Stimulated activated naive CD8-positive, alpha-beta T cell treated with anti-CD3 and anti-CD28 coated beads, Interleukin-15, amount 100 ng/mL, for 72 hours (primary cell): ENCODE data around the gene CEP350.

Experiments
- ATAC-seq: fragments of 150-1000 bp; cut with Tn5 transposase; 2 replicates; pipeline ENCODE4 v1.10.0; 2021; ENCODE audit warnings: mild to moderate bottlenecking, moderate library complexity
- DNase-seq, 2 donors: peaks; one replicate each; pipeline ENCODE4 v3.0.0; 2021 to 2022
- H3K27ac Mint-ChIP-seq, 2 donors: one replicate each; pipeline ENCODE4 v1.8.0; 2022; ENCODE audit warnings: mild to moderate bottlenecking in 2 of 2, mixed read lengths in 2 of 2, moderate library complexity in 2 of 2
- H3K27me3 Mint-ChIP-seq: one replicate; pipeline ENCODE4 v1.8.0; 2022; ENCODE audit warnings: mixed read lengths
- H3K4me1 Mint-ChIP-seq: one replicate; pipeline ENCODE4 v1.8.0; 2022; ENCODE audit warnings: mild to moderate bottlenecking, mixed read lengths
- H3K4me3 Mint-ChIP-seq, 2 donors: one replicate each; pipeline ENCODE4 v1.8.0; 2022; ENCODE audit warnings: mild to moderate bottlenecking in 2 of 2, mixed read lengths in 2 of 2, moderate library complexity in 1 of 2
- H3K9me3 Mint-ChIP-seq, 2 donors: one replicate each; pipeline ENCODE4 v1.8.0; 2022; ENCODE audit warnings: mixed read lengths in 2 of 2

CEP350 gene

GRCh38 chr1:180157576-180158057 lies 203.0 kb downstream of the CEP350 start:
- Mint-ChIP-seq H3K27ac (no peak overlapping the region), H3K9me3 (no peaks in the 10 kb centered on the region), H3K4me3 (no peak overlapping the region), H3K4me1 (peaks cover 56% of the 10 kb centered on the region), H3K27me3 (no peaks in the 10 kb centered on the region)
- no peak for DNase-seq
- no peak for ATAC-seq

DNA sequence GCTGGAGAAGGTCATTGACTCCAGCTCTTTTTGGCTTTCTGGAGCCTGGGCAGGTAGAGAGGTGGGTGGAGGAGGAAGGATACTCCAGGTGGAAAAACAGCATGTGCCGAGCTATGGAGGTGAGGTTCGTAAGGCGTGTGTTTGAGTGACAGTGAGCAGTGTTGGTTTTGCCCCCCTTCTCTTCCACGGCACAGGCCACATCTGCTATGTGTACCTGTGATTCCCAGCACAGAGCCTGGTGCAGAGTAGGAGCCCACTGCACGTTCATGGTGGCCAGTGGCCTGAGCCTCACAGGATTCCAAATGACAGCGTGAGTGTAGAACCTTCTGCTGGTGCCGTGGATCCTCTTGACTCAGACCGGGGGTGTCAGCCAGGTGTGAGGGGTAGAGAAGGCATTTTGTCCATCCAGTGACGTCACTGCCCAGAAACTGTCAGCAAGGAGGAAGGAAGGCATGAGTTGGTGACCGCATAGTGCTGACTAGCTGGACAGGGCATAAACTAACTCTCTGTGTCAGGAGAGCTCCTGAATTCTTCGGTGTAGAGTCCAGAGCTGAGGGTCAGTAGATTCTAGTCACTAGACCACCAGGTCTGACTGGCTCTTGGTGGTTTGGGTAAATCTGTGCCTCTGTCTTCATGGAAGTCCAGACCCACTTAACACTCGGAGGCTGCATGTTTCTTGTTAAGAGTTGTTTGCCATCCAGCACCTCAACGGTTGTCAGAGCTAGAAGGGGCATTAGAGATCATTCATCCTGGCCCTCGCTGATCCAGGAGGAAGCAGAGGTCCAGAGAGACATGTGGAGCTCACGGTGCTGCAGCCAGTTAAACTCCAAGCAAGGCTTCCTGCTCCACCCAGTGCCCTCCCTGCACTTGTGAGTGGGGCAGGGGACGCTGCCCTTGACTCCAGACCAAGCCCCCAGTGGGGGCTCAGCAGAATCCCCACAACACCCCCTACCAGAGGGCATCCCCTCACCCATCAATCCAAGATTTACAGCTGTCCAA lies 203.8 kb downstream of the CEP350 start:
- DNase-seq (no peak), ATAC-seq (no peak)
- H3K4me1 Mint-ChIP-seq: peaks cover 49% of the 10 kb centered on the region
- H3K9me3 Mint-ChIP-seq: no peaks in the 10 kb centered on the region
- H3K4me3 Mint-ChIP-seq: no peak overlapping the region
- H3K27me3 Mint-ChIP-seq: no peaks in the 10 kb centered on the region
- no peak overlapping the region for H3K27ac Mint-ChIP-seq

DNA sequence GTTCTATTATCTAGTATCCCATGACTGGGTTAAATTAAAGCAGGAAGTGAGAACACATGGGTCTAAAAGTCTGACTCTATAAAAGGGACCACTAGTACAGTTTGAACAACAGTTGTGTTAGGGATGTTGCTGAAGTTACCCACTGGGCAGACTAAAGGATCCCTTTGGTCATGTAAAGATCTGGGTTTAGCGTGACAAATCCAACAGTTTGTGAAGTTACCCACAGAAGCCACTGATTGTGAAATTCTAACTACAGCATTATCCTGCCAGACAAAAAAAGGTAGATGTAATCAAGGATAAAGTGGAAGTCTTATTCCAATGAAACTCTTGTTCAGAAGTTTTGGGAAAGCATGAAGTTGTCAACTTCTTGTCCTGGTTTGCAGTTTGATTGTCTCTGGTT lies 205.7 kb downstream of the CEP350 start:
- Mint-ChIP-seq H3K27me3 (no peaks in the 10 kb centered on the region), H3K9me3 (no peaks in the 10 kb centered on the region), H3K4me1 (peaks cover 47% of the 10 kb centered on the region), H3K4me3 (no peak overlapping the region), H3K27ac (no peak overlapping the region)
- DNase-seq: no peak
- no peak for ATAC-seq

DNA sequence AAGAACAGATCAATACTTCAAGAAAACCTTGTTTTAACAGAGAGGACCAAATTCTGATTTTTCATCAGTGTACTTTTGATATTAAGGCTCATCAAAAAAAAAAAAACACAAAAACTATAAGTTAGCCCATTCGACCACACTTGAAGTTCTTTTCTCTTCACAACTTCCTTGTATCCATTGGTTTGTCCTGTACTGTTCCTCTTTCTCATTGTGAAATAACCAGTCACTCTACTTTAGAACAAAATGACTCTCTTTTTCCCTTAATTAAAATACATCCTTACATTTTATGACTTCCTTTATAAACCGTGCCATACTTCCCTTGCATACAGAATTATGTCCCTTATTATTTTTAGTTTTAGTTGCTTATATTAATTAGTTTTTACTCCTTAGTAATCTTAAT lies 208.4 kb downstream of the CEP350 start:
- DNase-seq (no peak), ATAC-seq (no peak)
- Mint-ChIP-seq H3K27me3 (no peaks in the 10 kb centered on the region), H3K4me1 (peaks cover 29% of the 10 kb centered on the region), H3K9me3 (no peaks in the 10 kb centered on the region), H3K27ac (no peak overlapping the region), H3K4me3 (no peak overlapping the region)
